H54 (cell line): ENCODE results near the gene JAKMIP1.

Experiments
- DNase-seq: peaks from one replicate; pipeline ENCODE4 v3.0.0; 2011; ENCODE audit warnings: low spot score, mixed read lengths; ENCODE audit not compliant: insufficient read length
- FAIRE-seq: peaks from 3 replicates; lab custom pipeline; 2011; peaks lifted over from hg19 to GRCh38; lab: Jason Lieb, UNC
- POLR2A ChIP-seq: IDR thresholded peaks from 2 replicates; pipeline ENCODE4 v1.6.1; 2011; ENCODE audit warnings: low read depth, mild to moderate bottlenecking, low read length

JAKMIP1 gene

DNA sequence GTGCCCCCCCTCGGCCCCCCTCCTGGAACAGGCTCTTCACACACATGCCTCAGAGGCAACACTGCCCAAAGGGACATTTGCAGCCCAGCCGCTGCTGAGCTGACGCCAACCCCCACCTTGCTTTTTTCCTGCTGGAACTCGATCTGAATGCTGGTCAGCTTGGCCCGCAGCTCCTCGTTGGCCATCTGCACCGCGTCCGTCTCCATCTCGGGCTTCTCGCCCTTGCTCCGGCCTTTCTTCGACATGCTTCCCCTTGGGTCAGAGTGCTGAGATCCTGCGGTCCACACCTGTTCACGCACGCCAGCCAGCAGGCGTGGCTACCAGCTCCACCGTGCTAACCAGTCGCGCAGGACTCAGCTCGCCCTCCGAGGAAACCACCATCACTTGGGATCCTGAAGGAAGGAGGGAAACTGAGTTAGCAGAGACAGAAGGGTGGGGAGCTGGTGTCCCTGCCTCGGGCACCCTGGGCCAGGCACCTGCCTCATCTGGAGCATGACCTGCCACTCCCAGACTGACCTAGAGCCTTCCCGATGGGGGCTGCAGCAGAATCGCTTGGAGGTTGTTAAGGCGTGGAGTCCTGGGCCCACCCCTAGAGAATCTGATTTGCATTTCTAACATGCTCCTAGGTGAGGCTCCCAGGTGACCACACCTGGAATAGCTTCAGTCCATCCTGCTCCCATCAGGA is 87.6 kb downstream of the JAKMIP1 start:
- no peak for FAIRE-seq
- no peak for DNase-seq
- no peak for TF ChIP-seq POLR2A

DNA sequence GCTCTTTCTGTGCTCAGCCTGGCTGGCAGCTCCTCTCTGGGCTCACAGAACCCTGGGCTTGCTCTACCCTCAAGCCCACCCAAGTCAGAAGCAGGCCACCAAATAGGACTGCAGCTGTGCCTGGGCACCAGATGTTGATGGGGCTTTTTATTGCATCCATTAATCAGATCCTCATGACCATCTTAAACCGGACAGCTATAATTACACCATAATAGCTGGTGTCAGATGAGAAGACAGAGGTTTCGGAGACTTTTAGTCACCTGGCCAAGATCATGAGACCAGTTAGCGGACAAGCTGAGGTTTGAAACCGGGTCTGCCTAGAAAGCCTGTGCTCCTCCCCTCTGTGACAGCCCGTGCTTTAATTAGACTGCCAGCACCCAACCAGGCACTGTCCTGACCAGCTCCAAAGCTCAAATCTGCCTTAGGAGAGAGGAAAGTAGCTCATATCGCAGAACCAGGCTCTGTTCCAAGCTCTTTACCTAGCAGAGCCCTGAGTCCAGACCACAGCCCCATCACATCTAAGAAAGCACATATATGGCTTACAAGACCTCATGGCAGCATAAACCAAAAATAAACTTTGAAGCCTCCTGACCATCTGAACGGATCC is 88.9 kb downstream of the JAKMIP1 start:
- FAIRE-seq (no peak), DNase-seq (no peak)
- no peak for TF ChIP-seq POLR2A

DNA sequence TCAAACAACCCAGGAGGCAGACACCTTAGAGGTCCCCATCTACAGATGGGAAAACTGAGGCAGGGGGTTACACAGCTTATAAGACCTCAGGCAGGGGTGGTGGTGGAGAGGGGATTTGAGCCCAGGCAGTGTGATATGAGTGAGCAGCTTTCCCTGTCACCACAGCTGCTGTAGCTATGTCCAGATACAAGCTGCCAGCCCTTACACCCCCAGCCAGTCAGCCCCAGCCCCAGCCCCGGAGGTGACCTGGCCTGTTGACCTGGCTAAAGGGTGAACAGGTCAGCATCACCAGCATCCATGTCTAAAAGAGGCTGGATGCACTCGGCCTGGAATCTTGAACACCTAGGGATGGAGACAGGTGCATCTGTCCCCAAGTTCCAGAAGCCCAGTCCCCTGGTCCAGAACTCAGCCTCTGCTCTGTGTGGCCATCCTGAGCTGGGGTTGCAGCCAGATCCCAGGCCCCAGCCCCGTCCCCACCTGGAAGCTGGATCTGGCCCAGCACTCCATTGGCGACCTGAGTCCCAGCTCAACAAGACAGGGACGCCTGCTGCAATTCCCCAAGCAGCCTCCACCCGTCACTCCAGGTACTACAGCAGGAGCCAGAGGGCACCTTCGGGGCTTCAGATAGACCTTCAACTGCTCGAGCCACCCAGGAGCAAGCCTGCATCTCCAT is 89.5 kb downstream of the JAKMIP1 start:
- FAIRE-seq (no peak), DNase-seq (no peak)
- TF ChIP-seq POLR2A, result no peak

DNA sequence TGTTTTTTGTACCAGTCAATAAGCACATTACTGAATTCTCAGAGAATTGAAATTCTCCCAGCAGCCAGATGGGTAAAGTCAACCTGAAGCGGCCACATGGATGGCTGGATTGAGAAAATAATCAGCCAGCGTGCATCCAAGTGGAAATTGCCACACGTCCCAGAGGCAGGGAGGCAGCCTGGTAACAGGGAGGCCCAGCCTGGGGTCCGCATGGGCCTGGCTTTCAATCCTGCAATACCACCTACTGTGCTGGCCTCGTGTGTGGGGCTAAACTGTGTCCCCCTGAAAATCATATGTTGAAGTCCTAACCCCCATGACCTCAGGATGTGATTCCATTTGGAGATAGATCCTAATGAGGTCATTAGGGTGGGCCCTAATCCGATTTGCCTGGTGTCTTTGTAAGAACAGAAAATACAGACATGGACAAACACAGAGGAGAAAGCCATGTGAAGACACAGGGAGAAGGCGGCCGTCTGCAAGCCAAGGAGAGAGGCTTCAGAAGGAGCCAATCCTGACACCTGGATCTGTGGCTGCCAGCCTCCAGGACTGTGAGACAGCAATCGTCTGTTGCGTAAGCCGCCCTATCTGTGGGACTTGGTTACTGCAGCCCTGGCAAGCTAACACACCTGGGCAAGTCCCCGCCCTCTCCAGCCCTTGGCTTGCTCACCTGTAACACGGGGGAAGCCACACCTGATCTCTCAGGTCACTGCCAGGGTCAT is 90.3 kb downstream of the JAKMIP1 start:
- DNase-seq (no peak), FAIRE-seq (no peak)
- no peak for TF ChIP-seq POLR2A

DNA sequence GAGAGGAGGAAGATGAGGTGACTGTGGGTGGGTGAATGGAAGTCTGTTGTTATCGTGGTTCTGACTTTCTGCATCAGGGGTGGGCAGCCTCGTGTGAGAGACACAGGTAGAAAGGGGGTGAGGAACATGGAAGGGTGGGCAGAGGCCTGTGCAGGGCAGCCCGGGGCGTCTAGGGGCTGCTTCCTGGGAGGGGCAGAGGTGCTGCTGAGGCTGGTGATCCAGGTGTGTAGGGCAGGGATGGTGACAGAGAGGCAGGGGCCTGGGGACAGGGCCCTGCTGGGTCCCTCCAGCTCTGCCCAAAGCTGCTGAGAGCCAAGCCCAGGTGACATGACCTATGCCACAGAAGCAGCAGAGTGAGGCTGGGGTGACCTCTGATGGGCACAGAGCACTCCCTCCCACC is 92.5 kb downstream of the JAKMIP1 start:
- DNase-seq, result no peak
- FAIRE-seq, result no peak
- TF ChIP-seq POLR2A, result no peak

DNA sequence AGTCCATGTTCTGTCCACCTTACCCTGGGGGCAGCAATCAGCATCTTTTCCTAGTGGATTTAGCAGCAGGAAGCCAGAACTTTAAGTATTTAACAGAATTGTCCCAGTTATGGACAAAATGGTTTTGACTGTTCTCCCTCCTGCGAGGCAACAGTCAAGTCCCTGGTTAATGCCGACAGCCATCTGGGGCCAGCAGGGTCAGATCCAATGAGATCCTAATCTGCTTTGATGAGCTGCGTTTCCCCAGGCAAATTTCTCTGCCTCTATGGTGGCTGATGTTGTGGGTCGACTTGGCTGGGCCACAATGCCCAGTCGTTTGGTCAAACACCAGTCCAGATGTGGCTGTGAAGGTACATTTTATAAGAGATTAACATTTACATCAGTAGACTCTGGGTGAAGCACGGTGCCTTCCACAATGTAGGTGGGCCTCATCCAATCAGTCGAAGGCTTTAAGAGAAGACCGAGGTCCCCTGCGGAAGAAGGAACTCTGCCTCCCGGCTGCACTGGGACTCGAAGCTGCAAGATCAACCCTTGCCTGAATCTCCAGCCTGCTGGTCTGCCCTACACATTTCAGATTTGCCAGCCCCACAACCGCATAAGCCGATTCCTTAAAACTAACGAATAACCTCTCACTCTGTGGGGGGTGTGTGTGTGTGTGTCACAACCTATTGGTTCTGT is 93.1 kb downstream of the JAKMIP1 start:
- FAIRE-seq (no peak), DNase-seq (no peak)
- TF ChIP-seq POLR2A, result no peak

DNA sequence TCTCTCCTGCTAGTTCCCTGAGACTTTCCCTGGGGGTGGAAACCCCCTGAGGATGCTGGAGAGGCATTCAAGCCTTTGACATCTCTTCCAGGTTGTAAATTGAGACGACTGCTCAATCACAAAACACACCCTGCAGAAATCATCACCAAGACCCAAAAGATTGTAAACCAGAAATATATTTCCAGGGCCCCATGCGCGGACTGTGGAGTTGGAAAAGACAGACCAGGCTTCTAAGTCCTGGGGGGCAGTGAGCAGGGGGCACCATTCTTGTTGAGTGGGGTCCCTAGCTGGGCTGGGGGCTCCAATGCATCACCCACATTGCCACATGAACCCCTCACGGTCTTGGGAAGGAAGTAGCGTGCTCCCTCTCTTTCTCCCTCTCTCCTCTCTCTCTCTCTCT is 94.2 kb downstream of the JAKMIP1 start:
- FAIRE-seq (no peak), DNase-seq (no peak)
- no peak for TF ChIP-seq POLR2A

DNA sequence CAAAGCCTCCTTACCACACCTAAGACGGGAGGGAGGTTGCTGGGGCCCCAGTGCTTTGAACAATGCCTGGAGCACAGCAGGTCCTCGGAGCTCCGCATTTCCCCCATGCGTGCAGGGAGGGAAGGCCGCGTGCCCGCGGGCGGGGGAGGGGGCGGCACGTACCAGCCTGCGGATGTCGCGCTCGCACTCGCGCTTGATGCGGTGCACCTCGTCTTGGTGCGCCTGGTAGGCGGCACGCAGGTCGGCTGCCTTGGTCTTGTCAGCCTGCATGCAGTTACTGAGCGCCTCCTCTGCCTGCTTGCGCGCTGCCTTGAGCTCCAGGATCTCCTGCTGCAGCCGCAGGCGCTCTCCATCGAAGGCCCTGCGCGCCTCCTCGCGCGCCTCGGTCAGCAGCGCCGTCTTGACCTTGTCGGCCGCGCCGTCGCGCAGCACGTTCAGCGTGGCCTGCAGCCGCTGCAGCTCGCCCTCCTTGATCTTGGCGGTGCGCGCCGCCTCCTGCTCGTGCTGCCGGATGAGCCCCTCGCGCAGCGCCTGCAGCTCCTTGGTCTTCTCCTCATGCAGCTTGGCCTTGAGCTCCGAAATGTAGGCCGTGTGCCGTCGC is 94.9 kb downstream of the JAKMIP1 start:
- FAIRE-seq (no peak), DNase-seq (no peak)
- TF ChIP-seq POLR2A, result no peak

DNA sequence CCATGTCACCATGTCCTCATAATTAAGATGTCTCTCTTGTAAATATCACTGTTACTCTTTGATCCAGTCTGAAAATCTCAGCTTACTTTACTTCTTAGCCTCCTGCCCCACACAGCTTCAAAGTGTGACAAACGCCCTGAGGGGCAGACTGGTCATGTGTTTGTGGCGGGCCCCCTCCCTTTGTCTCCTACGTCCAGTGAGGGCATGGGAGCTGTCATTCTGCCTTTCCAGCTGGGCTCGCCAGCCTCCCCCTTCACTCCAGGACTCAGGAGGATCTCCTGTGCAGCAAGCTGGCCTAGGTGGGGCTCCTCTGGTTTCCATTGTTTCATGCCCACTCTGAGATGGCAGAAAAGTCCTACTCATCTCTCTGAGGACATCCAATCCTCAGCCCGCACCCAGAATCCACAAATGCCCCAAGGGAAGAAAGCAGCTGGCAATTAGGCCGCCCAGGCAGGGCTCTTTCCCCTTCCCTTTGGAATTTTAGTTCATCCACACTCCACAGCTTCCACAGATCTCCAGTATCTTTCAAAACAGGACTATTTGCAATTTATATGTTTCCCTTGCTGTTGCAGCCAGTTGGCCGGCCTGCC is 95.7 kb downstream of the JAKMIP1 start:
- FAIRE-seq (no peak), DNase-seq (no peak)
- no peak for TF ChIP-seq POLR2A

DNA sequence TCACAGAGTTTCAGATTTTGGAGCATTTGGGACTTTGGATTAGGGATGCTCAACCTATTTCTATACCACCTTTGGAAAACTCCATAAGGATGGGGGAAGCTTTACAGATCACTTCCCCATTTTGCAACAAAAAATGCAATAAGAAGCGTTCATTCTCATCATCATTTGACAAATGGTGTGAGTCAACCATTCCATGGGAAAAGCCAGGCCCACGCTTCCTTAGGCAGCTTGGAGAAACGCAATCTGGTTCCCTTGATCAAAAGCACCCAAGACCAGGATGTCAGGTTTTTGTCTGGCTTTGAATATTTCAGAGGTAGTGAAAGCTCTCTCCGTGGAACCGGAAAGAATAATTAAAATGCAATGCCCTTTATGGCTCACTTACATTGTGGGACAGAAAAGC is 102.8 kb downstream of the JAKMIP1 start:
- DNase-seq, result no peak
- no peak for FAIRE-seq
- no peak for TF ChIP-seq POLR2A

DNA sequence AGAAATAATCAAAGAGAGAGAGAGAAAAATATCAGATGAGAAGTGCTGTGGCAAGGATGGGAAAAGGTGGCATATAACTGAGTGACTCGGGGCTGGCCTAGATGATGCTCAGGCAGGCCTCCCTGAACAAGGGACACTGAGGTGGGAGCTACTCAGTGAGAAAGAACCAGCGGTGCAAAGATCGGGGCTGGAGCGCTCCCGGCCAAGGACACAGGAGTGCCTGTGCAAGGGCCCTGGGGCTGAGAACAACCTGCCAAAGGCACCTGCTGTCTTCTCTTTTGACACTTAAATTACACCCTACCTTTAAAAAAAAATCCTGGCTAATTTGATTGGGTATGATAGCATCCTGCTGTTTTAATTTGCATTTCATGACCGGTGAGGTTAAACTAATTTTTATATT is 104.5 kb downstream of the JAKMIP1 start:
- no peak for TF ChIP-seq POLR2A
- FAIRE-seq, result no peak

DNA sequence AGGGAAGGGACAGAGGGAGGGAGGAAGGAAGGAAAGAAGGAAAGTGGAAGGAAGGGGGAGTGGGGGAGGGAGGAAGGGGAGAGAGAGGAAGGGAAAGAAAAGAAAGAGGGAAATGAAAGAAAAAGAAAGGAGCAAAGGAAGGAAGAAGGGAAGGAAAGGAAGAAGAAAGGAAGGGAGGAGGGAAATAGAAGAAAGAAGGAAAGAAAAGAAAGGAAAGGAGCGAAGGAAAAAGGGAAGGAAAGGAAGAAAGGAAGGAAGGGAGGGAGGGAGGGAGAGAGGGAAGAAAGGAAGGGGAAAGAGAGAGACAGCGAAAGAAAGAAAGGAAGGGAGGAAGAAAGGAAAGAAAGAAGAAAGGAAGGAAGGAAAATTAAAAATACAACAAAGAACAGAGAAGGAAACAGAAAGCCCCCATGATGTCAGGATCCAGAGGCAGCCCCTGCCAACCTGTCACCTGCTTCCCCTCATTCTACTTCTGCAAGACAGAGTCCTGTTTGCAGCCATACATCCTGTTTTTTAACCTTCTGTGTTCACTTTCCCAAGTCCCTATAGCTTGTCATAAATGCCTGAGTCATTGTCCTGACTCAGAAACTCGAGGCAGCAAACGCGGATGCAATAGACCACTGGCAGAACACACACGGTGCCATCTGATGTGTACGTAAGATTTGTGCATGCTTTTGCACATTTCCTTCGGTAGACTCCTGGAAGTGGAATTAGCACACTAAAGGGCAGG is 105.2 kb downstream of the JAKMIP1 start:
- peak; percentile 44 for DNase-seq
- FAIRE-seq, result no peak

More for the DNA sequence above, 104.5 kb downstream of the JAKMIP1 start:
- DNase-seq, result no peak

More for the DNA sequence above, 105.2 kb downstream of the JAKMIP1 start:
- TF ChIP-seq POLR2A, result no peak
